Loucy (cell line): Measurements from ENCODE around the gene KANTR.

Source experiments
- EZH2phosphoT487 ChIP-seq: fragments of 200-600 bp; IDR thresholded peaks from 2 replicates; pipeline ENCODE4 v1.6.1; 2018; ENCODE audit warnings: antibody characterized with exemption, mild to moderate bottlenecking, moderate library complexity, borderline replicate concordance
- TF ChIP-seq, protein P1 (sequence below): fragments of 200-600 bp; sonication (generic); conservative IDR thresholded peaks from 2 replicates; pipeline ENCODE4 v1.5.1; 2014; ENCODE audit warnings: mild to moderate bottlenecking, antibody characterized with exemption, low read length

DNA sequence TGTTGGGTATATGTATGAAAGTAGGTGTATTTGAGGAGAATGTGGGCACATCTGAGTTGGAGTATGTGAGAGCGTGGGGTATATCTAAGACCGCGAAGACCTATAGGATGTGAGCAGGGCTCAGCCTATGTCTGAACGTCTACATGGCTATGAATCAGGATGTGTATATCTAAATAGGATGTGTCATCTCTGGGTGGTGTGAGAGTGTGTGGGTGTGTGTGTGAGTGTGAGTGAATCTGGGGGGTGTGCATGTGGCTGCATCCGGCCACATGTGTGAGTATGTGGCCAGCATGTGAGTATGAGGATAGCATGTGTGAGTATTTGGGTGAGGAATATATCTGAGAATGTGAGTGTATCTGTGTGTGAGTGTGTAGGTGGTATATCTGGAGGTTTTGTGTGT lies 37.6 kb upstream of the KANTR start:
- no peak for TF ChIP-seq EZH2phosphoT487
- TF ChIP-seq, protein P1, sequence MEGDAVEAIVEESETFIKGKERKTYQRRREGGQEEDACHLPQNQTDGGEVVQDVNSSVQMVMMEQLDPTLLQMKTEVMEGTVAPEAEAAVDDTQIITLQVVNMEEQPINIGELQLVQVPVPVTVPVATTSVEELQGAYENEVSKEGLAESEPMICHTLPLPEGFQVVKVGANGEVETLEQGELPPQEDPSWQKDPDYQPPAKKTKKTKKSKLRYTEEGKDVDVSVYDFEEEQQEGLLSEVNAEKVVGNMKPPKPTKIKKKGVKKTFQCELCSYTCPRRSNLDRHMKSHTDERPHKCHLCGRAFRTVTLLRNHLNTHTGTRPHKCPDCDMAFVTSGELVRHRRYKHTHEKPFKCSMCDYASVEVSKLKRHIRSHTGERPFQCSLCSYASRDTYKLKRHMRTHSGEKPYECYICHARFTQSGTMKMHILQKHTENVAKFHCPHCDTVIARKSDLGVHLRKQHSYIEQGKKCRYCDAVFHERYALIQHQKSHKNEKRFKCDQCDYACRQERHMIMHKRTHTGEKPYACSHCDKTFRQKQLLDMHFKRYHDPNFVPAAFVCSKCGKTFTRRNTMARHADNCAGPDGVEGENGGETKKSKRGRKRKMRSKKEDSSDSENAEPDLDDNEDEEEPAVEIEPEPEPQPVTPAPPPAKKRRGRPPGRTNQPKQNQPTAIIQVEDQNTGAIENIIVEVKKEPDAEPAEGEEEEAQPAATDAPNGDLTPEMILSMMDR, result no peak
